Activated B cell treated with CpG ODN at 0.5 μM for 24 hours (primary cell): ENCODE results near the gene GCK. TPM values are rescaled to one million over a fixed set of nuclear protein-coding genes. Genes with fewer than 3 reads are reported as not detected.

Experiments
- ATAC-seq: fragments of 200-7000 bp; cut with Tn5 transposase; one replicate; pipeline ENCODE4 v1.10.0; 2021; ENCODE audit warnings: low read depth, mild to moderate bottlenecking, moderate library complexity
- CTCF ChIA-PET: fragments of 350-600 bp; sonication (Branson Sonifier 250); formaldehyde crosslinking; loops from one replicate; lab custom pipeline; 2021; ENCODE audit warnings: antibody characterized with exemption; lab: Charles Lee
- POLR2A ChIA-PET: fragments of 350-600 bp; sonication (Branson Sonifier 250); formaldehyde crosslinking; loops from one replicate; lab custom pipeline; 2021; ENCODE audit warnings: antibody characterized with exemption; lab: Charles Lee
- DNase-seq: peaks from one replicate; pipeline ENCODE4 v3.0.0; 2022
- H3K27ac Mint-ChIP-seq: one replicate; pipeline ENCODE4 v1.8.0; 2020; ENCODE audit warnings: mixed read lengths
- H3K27me3 Mint-ChIP-seq: one replicate; pipeline ENCODE4 v1.8.0; 2021; ENCODE audit warnings: mixed read lengths
- H3K36me3 Mint-ChIP-seq: one replicate; pipeline ENCODE4 v1.8.0; 2021; ENCODE audit warnings: low read depth, mixed read lengths
- H3K4me1 Mint-ChIP-seq: one replicate; pipeline ENCODE4 v1.8.0; 2021; ENCODE audit warnings: mixed read lengths
- H3K4me3 Mint-ChIP-seq: one replicate; pipeline ENCODE4 v1.8.0; 2020; ENCODE audit warnings: mild to moderate bottlenecking, mixed read lengths
- H3K9me3 Mint-ChIP-seq: one replicate; pipeline ENCODE4 v1.8.0; 2020; ENCODE audit warnings: mixed read lengths
- CTCF ChIP-seq: fragments of 200-600 bp; IDR thresholded peaks from one replicate; pipeline ENCODE4 v1.8.0; 2022; ENCODE audit warnings: antibody characterized with exemption, mild to moderate bottlenecking
- intact Hi-C: fragments of 100-400 bp; cut with micrococcal nuclease; formaldehyde crosslinking; loops from one replicate; pipeline ENCODE4 v1.15.1; 2024
- total RNA-seq: library from RNA; stranded (reverse); gene quantifications from 2 replicates; pipeline ENCODE4 v1.2.3, GENCODE V29; 2022

Gene GCK
- total RNA-seq, 1 donor from 2014 or later: 0.13 TPM

- Mint-ChIP-seq H3K27ac (peak overlapping the region; percentile 56), H3K4me1 (peaks cover 79% of the 10 kb centered on the region), H3K36me3 (peaks cover 1% of the 10 kb centered on the region), H3K27me3 (peaks cover 2% of the 10 kb centered on the region), H3K4me3 (no peak overlapping the region), H3K9me3 (no peaks in the 10 kb centered on the region)
- DNase-seq (no peak), ATAC-seq (no peak)
- POLR2A ChIA-PET: interaction anchor here (0.5 to 1.6 kb wide), 3 partner anchors 22 to 183 kb away, joined by 3 to 7 read pairs (median 3); partner anchors contain the start of gene POLD2
- CTCF ChIA-PET: no interaction called here
- TF ChIP-seq CTCF: no peak
- intact Hi-C loops: no loop called here
Measured at GRCh38 chr7:44101303-44101965, 87.8 kb downstream of the GCK start.

GRCh38 chr7:44100458-44101302 lies 88.6 kb downstream of the GCK start:
- CTCF ChIA-PET: no interaction called here

GRCh38 chr7:44099669-44100068 lies 89.6 kb downstream of the GCK start:
- peaks cover 78% of the 10 kb centered on the region for H3K4me1 Mint-ChIP-seq
- no peak overlapping the region for H3K4me3 Mint-ChIP-seq
- H3K36me3 Mint-ChIP-seq: no peaks in the 10 kb centered on the region
- H3K27me3 Mint-ChIP-seq: no peaks in the 10 kb centered on the region
- ChIA-PET CTCF (no interaction called here), POLR2A (interaction anchor here (0.6 to 1.8 kb wide), 3 partner anchors 18 to 42 kb away, joined by 3 to 7 read pairs (median 4); partner anchors contain the start of gene POLD2)
- H3K27ac Mint-ChIP-seq: peak overlapping the region; percentile 20
- H3K9me3 Mint-ChIP-seq: no peaks in the 10 kb centered on the region
- DNase-seq (no peak), ATAC-seq (no peak)
- intact Hi-C loops: no loop called here
- TF ChIP-seq CTCF: no peak

More at GRCh38 chr7:44100458-44101302, 88.6 kb downstream of the GCK start:
- H3K9me3 Mint-ChIP-seq: no peaks in the 10 kb centered on the region
- intact Hi-C loops: no loop called here
- POLR2A ChIA-PET: interaction anchor here (1.0 to 1.6 kb wide), 2 partner anchors 22 to 34 kb away, joined by 3 to 7 read pairs; partner anchors contain the start of gene POLD2
- no peak for TF ChIP-seq CTCF
- no peaks in the 10 kb centered on the region for H3K36me3 Mint-ChIP-seq
- peak overlapping the region; percentile 82 for H3K27ac Mint-ChIP-seq
- H3K4me1 Mint-ChIP-seq: peaks cover 77% of the 10 kb centered on the region
- no peak for DNase-seq
- H3K27me3 Mint-ChIP-seq: peaks cover 2% of the 10 kb centered on the region
- H3K4me3 Mint-ChIP-seq: peak overlapping the region; percentile 44
- ATAC-seq: no peak

- POLR2A ChIA-PET: interaction anchor here (0.6 to 2.4 kb wide), 10 partner anchors 7 to 517 kb away, joined by 3 to 20 read pairs (median 6); partner anchors contain the start of genes DBNL and POLD2
- ATAC-seq (no peak), DNase-seq (no peak)
- H3K27me3 Mint-ChIP-seq: no peaks in the 10 kb centered on the region
- CTCF ChIA-PET: interaction anchor here (0.9 to 1.1 kb wide), 2 partner anchors 26 to 102 kb away, joined by 3 to 4 read pairs; partner anchors contain the start of gene YKT6
- no peaks in the 10 kb centered on the region for H3K36me3 Mint-ChIP-seq
- TF ChIP-seq CTCF: no peak
- intact Hi-C loops: no loop called here
- H3K4me1 Mint-ChIP-seq: peaks cover 81% of the 10 kb centered on the region
- peak overlapping the region; percentile 91 for H3K27ac Mint-ChIP-seq
- H3K4me3 Mint-ChIP-seq: no peak overlapping the region
- H3K9me3 Mint-ChIP-seq: no peaks in the 10 kb centered on the region
Measured at GRCh38 chr7:44098092-44099068, 90.9 kb downstream of the GCK start.
